GM06990 (cell line): ENCODE data around the gene TRMU.

Experiments used
- DNase-seq: peaks from one replicate; pipeline ENCODE4 v3.0.0-alpha.2; 2011; ENCODE audit not compliant: insufficient read length; ENCODE audit errors: extremely low read depth
- H3K27me3 ChIP-seq: replicated peaks from 2 replicates; pipeline ENCODE4 v1.6.0; 2011; ENCODE audit warnings: low read length; ENCODE audit not compliant: control insufficient read depth, insufficient read depth
- H3K36me3 ChIP-seq: 2 replicates; pipeline ENCODE4 v1.5.1; 2011; ENCODE audit warnings: low read length; ENCODE audit not compliant: control insufficient read depth, insufficient read depth
- H3K4me3 ChIP-seq: replicated peaks from 2 replicates; pipeline ENCODE4 v1.5.1; 2011; ENCODE audit warnings: low read depth, mild to moderate bottlenecking, control low read depth, low read length
- CTCF ChIP-seq: IDR thresholded peaks from 2 replicates; pipeline ENCODE4 v1.5.1; 2011; ENCODE audit warnings: low read length, control low read depth, mild to moderate bottlenecking, inconsistent platforms; ENCODE audit not compliant: insufficient read depth, poor library complexity, severe bottlenecking

TRMU gene

GRCh38 chr22:46293577-46294260 is 41.8 kb upstream of the TRMU start:
- no peak for TF ChIP-seq CTCF
- Histone ChIP-seq H3K27me3 (no peaks in the 10 kb centered on the region), H3K36me3 (peaks cover 11% of the 10 kb centered on the region), H3K4me3 (no peak overlapping the region)
- no peak for DNase-seq

GRCh38 chr22:46294784-46295183 is 40.7 kb upstream of the TRMU start:
- no peak for DNase-seq
- Histone ChIP-seq H3K4me3 (no peak overlapping the region), H3K36me3 (peaks cover 15% of the 10 kb centered on the region), H3K27me3 (no peaks in the 10 kb centered on the region)
- TF ChIP-seq CTCF: no peak

- TF ChIP-seq CTCF: no peak
- Histone ChIP-seq H3K4me3 (peak overlapping the region; percentile 84), H3K27me3 (no peaks in the 10 kb centered on the region), H3K36me3 (peaks cover 18% of the 10 kb centered on the region)
- no peak for DNase-seq
Observed at GRCh38 chr22:46295277-46295971, 40.1 kb upstream of the TRMU start.

GRCh38 chr22:46296257-46297150 is 39.0 kb upstream of the TRMU start, which contains the start of gene GTSE1:
TSS of gene GTSE1 (plus strand) at chr22:46296870. CDS start at chr22:46297401, 531 bp downstream.
- Histone ChIP-seq H3K27me3 (no peaks in the 10 kb centered on the region), H3K4me3 (peak within 1 kb of the TSS; percentile 84), H3K36me3 (peaks cover 19% of the 10 kb centered on the region)
- DNase-seq: peak; percentile 98
- TF ChIP-seq CTCF: peak; percentile 17

- DNase-seq: peak; percentile 47
- no peak for TF ChIP-seq CTCF
- Histone ChIP-seq H3K27me3 (no peaks in the 10 kb centered on the region), H3K36me3 (peaks cover 15% of the 10 kb centered on the region), H3K4me3 (peak overlapping the region; percentile 84)
Observed at GRCh38 chr22:46297151-46297812, 38.2 kb upstream of the TRMU start.
